Activated CD4-positive, alpha-beta T cell treated with anti-CD3 and anti-CD28 coated beads for 48 hours (primary cell): Measurements from ENCODE around the gene ARHGEF16.
A peak's percentile ranks its signal among the peaks of the same experiment; 100 is the strongest.

Experiments
- DNase-seq: peaks from one replicate; pipeline ENCODE4 v3.0.0-alpha.2; 2020

The ARHGEF16 gene

DNA sequence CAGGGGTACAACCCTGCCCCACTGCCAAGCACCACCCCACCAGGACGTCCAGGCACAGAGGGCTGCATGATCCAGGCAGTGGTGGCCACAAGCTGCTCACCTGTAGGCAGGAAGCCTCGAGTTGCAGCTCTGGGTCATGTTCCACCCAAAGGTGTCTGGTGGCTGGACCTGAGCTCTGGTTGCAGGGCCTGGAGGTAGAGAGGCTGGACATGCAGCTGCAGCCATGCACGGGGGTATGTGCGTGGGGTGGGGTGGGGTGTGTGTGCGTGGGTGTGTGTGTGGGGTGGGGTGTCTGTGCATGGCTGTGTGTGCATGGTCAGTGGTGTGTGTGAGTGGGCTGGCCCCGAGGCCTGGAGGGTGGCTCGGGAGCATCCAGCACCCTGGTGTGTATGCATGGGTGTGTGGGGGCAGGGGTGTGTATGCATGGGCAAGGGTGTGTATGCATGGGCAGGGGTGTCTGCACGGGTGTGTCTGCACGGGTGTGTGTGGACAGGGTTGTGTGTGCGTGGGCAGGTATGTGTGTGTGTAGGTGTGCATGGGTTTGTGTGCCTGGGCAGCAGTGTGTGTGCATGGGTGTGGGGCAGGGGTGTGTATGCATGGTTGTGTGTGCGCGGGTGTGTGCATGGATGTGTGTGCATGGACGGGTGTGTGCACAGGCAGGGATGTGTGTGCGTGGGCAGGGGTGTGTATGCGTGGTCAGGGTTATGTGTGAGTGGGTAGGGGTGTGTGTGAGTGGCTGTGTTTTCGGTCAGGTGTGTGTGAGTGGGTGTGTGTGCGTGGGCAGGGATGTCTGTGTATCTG is 15.6 kb downstream of the ARHGEF16 start:
- no peak for DNase-seq

DNA sequence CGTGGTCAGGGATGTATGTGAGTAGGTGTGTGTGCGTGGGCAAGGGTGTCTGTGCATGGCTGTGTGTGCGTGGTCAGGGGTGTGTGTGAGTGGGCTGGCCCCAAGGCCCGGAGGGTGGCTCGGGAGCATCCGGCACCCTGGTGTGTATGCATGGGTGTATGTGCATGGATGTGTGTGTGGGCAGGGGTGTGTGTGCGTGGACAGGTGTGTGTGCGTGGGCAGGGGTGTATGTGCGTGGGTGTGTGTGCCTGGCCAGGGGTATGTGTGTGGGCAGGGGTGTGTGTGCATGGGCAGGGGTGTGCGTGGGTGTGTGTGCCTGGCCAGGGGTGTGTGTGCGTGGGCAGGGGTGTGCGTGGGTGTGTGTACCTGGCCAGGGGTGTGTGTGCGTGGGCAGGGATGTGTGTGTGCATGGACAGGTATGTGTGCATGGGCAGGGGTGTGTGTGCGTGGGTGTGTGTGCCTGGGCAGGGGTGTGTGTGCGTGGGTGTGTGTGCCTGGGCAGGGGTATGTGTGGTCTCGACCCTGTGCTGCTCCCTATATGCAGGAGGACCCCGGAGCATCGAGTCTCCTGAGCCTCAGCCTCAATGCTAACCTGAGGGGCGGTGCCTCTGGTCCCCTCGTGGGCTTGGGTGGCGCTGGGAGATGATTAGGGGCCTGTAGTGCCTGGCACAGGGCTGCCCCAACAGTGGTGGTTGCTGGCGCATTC is 16.3 kb downstream of the ARHGEF16 start:
- no peak for DNase-seq

DNA sequence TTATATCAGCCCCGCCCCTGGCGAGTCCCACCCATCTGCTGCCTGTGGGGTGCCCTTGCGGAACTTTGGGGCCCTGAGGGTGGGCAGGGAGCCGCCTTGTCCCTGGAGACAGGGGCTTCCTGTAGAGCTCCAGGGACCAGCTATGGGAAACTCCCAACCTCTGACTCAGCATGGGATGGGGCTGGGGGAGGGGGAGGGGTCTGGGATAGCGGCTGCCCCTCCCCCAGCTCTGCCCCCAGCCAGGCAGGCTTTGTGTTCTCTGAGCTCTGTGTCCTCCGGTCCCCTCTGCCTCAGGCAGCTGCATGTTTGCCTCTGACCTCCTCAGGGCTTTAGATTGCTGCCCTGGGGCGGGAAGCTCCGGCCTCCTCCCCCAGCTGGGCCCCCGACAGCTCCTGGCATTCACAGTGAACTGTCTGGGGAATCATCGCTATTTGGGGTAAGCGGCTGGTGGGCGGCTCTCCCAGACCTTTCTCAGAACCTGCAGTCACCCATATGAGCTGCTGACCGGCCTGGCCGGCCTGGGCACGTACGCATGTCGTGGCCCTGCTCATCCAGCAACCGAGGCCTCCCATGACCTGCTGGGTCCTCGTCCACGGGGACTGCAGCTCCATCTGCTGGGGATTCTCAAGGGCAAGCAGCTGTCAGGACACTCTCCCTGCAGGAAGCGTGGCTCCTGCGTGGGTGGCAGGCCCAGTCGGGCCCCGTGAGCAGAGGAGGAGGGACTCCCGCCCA is 17.1 kb downstream of the ARHGEF16 start:
- DNase-seq = no peak

DNA sequence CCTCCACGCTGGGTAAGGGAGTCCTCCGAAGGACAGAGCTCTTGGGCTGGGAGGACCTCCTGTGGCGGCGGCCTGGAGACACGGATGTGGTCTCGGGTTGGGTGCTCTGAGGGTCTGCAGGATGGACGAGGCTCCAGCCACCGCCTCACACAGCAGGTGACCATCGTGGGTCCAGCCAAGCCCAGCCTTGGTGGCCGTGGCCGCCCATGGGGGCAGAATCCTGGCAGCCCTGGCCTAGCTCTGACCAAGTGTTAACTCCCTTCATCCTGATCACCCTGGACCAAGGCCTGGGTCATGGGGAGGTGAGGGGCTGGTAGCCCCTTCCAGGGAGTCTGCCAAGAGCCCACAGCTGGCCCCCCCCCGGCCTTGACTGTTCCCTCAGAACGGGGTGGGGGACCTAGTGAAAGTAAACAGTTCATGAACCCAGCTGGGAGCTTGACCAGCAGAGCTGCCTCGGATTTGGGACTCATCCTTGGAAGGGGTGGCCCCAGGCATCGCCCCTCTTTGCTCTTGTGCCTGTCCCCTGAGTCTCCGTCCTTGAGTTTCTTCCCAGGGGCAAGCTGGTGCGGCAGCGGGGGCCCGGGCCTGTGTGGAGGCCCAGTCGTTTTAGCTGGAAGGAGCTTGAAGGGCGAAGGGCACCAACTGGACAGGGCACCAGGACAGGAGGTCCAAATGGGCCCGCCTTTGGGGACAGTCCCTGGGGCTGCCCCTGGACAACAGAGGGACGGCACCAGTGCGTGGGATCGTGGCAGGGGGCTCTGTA is 17.8 kb downstream of the ARHGEF16 start:
- DNase-seq = no peak

DNA sequence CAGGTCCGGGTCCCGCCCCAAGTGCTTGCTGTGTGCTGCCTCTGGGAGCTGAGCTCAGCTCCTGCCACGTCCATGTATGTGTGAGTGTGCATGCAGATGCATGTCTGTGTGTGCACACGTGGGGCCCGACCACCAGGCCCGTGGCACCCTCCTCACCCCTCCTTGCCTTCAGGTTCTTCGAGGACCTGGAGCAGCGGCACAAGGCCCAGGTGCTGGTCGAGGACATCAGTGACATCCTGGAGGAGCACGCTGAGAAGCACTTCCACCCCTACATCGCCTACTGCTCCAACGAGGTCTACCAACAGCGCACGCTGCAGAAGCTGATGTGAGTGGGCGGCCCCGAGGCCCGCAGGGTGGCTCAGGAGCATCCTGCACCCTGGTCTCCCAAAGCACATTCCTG is 18.4 kb downstream of the ARHGEF16 start:
- no peak for DNase-seq

DNA sequence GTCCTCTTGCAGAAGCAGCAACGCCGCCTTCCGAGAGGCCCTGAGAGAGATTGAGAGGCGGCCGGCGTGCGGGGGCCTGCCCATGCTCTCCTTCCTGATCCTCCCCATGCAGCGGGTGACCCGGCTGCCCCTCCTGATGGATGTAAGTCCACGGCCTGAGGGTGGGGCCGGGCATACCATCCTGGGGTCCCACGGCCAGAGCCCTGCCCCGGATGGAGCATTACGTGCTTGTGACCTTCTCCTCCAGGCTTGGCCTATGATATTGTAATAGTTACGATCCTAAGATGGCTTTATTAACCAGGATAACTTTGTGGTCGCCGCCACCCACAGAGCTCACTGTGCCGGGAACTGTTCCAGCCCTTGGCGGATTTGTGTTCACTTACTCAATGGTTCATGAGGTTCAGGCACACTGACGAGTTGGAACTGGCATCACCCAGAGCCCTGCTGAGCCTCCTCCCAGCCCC is 18.9 kb downstream of the ARHGEF16 start:
- no peak for DNase-seq

DNA sequence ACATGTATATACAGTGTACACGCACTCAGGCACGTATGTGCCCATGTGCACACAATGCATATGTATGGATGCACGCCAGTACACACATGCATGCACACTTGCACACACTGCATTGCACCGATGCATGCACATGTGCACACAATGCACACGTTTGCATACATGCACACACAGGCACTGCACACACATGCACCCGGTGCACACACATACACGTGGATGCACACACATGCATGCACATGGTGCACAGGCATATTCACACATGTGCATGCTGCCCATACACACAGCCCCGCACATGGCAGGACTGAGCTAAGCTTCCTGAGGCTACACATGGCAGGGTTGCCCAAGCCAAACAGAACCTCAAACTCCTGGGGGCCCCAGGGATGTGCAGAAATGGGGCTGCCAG is 19.6 kb downstream of the ARHGEF16 start:
- DNase-seq = no peak

DNA sequence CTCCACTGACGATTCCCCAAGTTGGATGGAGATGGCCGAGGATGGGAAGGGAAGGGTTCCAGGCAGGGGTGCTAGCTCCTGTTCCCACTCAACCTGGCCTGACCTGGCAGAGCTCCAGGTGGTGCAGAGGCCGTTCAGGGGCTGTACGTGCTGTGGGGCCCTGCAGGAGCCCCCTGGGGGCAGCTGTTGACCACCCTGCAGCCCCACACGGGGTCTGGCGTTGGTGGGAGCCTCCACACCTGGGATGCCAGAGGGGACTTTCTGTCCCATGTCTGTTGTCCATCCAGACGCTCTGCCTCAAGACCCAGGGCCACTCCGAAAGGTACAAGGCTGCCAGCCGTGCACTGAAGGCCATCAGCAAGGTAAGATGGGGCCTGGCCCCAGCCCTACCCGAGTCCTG is 20.0 kb downstream of the ARHGEF16 start:
- no peak for DNase-seq

DNA sequence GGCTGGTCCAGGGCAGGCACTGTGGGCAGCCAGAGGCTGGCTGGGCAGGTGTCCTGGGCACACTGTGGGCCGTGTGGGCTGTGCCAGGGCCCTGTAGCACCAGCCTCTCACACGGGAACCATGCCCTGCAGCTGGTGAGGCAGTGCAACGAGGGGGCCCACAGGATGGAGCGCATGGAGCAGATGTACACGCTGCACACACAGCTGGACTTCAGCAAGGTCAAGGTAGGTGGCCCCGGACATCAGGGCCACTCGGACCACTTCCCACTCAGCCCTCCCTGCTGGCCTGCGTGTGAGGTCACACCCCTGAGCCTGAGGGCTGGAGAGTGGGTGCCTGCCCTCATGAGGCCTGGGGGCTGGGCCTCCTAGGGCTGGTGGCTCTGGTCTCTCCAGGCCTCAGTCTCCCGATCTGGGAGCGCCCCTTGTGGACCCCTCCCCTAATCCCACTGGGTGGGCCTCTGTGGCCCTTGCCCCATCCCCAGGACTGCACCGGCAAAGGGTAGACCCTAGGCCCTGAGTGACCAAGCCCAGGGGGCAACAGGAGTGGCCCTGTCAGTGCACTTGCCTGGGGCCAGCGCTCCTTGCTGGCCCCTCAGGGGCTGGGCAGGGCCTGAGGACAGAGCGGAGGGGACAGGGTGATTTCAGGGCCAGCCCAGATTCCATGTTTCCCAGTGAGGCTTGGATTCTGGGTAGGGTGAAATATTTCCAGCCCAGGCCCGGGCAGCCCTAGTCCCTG is 21.5 kb downstream of the ARHGEF16 start:
- no peak for DNase-seq

DNA sequence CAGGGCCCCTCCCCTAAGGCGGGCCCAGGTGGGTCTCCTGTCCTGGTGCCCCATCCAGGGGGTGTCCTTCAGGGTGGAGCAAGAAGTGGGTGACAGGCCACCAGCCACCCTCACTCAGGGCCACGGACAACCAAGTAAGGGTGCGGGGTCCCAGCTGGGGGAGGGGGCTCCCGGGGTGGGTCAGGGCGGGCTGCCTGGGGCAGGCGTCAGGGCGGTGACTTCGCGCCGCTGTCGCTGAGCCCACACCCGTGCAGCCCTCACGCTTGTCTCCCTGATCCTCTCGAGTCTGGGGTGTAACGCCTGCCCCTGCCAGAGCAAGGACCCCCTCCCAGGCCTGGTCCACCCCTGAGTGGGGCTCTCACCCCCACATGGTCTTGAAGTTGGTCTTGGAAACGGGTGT is 22.2 kb downstream of the ARHGEF16 start:
- DNase-seq = no peak

DNA sequence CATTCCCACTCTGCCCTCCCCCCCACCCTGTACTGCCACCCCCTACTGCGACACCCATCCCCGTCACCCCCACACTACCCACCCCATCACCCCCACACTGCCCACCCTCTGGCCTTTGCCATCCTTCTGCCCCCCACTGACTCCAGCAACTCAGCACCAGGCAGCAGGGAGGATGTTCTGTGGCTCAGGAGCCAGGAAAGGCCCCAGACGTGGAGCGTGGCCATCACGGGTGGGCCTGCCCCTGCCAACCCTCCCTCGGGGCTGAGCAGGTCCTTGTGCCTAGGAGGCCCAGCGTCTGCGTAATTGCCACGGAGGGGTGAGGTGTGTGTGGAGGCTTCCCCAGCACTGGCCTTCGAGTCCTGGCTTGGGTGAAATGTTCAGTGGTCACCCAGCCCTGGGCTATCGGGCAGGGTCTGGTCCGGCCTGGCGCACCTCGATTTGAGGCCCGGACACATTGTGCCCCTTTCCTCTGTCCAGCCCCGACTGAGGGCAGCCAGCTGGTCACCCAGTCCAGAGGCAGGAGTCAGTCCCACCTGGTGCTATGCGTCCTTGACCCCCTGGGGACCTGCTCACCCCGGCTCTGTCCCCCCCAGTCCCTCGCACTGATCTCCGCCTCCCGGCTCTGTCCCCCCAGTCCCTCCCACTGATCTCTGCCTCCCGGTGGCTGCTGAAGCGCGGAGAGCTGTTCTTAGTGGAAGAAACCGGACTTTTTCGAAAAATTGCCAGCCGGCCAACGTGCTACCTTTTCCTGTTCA is 23.0 kb downstream of the ARHGEF16 start:
- no peak for DNase-seq

DNA sequence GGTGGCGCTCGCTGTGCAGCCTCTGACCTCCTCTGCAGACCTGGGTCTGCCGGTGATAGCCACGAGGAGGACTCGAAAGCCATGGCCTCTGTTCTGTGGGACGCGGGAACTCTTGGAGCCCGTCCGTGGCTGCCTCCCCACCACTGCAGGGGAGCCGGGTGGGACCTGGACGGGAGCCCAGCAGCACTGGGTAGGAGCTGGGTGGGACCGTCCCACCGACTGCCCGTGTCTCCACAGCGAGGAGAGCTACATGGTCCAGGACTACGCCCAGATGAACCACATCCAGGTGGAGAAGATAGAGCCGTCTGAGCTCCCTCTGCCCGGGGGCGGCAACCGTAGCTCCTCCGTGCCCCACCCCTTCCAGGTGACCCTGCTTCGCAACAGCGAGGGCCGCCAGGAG is 23.7 kb downstream of the ARHGEF16 start:
- no peak for DNase-seq

DNA sequence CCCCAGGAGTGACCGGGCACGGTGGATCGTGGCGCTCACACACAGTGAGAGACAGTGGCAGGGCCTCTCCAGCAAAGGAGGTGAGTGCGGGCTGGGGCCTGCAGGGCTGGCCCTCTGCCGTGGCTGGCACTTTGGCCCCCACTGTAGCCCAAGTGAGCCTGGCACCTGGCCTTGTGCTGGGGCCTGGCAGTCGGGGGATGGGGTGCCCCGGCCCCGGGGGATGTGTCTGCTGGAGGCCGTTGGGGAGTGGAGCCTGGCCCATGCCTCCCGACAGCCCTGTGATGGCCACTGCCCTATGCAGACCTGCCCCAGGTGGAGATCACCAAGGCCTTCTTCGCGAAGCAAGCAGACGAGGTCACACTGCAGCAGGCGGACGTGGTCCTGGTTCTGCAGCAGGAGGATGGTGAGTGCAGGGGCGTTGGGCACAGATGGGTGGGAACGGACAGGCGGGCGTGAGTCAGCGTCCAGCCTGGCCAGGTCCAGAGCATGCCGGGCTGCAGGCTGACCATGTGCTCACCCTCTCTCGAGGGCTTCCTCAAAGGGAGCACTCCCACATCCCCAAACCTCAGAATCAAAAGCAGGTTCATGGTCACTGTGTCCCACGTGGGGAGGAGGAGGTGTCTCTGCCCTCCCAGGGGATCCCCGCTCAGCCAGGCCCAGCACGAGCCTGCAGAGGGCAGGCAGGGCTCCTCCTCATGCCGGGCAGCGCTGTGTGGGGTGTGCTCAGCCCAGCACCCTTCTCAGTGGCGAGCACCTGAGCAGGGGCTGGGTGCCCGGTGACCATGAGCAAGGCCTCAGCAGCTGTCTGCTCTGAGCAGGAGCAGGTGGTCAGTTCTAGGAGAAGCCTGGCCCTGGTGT is 25.3 kb downstream of the ARHGEF16 start:
- no peak for DNase-seq

DNA sequence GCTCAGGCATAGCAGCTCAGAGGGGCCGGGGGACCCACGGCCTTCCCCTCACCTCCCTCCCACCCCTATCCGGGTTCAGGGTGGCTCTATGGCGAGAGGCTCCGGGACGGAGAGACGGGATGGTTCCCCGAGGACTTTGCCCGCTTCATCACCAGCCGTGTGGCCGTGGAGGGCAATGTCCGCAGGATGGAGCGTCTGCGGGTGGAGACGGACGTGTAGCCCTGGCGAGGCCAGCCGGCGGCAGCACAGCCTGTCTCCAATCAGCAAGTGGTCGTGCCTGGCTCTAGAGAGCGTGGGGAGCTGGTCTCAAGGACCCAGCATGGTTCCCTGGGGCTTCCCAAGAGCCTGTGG is 25.9 kb downstream of the ARHGEF16 start:
- DNase-seq = no peak

DNA sequence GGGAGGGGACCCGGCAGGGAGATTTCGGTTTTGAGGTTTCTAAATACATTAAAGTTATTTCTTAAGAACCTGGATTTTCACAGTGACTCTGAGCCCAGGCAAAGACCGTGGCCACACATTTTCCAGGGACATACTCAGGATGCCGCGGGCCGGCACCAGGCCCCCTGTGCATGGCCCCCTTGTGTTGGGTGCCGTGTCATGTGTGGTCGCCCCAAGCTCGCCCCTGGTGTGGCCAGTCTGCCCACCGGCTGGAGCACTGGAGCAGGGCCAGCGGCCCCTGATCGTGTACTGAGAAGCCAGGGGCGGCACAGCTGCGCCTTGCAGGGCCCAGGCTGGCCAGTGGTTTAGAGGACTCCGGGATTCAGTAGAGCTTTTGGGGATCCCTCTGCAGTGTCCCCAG is 26.6 kb downstream of the ARHGEF16 start:
- DNase-seq = no peak

DNA sequence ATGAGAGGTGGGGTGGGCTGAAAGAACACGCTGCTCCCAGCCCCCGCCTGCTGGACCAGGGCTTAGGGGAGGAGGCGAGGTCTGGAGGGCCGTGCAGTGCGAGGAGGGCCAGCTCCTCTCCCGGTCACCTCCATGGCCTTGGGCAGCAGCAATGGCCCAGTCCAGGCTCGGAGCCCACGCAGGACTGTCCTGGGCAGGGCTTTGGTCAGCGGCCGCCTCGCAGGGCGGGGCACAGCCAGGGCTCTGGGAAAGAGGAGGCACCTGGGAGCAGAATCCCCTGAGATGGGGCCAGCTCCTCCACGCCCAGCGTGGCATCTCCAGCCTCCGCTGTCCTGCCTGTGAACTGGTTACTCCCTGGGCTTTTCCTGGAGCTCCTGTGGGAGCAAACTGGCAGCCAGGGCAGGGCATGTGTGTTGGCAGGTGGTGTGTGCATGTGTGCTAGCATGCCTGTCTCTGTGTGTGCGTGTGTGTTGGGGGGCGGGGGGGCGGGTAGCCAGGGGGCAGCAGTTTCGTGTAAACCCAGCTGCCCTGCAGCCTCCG is 27.4 kb downstream of the ARHGEF16 start:
- DNase-seq = no peak

DNA sequence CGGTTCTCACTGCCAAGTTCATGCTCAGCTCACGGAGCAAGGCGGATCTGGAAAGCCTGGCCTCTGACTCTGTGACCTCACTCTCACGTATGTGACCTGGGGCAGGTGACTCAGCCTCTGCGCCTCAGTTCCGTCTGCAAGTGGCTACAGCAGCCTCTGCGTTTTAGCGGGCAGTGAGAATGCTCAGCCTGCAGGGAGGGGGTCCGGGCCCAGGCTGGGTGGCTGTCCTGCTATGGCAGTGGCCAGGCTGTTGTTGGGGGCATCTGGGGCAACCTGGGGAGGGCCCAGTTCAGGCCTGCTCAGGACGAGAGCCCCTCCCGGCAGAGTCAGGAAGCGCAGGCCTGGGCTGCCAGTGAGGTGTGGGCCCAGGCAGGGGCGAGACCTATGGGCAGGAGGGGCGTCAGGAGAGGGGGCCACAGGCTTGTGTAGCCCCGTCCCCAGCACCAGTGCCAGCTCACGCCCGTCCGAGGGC is 27.9 kb downstream of the ARHGEF16 start:
- DNase-seq = peak; percentile 38

DNA sequence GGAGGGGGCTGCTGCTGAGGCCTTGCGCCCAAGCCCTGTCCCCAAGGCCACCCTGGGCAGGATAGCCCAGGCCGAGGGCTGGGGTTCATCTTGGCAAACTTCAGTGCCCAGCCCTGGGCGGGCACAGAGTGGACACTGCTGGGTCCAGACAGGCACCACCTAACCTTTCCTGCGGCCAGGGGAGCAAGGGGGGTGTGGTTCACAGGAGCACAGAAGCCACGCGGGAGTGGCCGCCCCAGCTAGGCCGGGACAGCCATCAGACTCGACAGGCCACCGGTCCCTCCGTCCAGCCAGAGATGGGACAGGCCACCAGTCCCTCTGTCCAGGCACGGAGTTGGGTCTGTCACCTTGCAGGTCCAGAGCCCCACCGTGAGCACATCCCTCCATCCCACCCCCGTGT is 28.9 kb downstream of the ARHGEF16 start:
- no peak for DNase-seq

DNA sequence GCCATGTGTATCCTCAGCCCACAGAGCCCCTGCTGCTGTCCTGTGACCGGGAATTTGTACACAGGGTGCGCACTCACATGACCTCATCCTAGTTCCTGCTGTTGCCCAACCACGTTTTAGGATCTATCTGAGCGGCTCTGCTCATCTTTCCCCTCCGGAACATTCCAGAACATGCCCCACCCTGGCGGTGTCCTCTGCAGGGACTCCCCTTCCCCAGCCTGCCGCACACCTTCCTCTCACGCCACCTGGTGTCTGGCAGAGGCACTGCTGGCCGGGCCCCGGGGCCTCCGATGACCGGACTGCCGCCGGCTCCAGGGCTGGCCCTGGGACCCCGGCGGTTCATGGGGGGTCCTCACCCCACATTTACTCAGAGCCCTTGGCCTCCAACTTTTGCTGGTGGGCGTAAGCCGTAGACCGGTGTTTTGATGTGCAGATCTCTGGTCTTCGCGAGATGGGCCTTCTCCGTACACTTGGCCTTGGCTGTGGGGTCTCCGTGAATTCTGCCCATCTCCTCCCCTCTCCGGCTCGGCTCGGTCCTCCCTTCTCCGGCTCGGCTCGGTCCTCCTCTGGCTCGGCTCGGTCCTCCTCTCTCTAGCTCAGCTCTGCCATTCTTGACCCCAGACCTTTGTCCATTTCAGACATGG is 29.5 kb downstream of the ARHGEF16 start:
- peak; percentile 62 for DNase-seq

DNA sequence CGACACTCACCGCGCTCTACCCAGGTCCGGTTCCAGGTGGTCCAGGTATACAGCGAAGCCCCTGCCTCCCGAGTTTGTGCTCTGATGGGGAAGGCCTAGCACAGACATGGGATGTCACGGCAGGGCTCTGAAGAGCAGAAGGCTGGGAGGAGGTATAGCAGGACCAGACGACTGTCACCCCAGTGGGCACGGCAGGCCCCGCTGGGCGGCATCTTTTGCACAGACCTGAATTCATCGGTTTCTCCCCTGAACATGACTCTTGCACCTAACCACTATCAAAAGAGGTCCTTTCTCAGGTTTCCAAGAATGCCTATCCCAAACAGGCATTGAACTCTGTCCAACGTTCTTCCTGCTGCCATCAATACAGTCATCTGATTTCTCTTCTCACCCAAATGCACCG is 30.6 kb downstream of the ARHGEF16 start:
- DNase-seq = no peak
